ENCODE data around the gene PATJ. TPM values are rescaled to one million over a fixed set of nuclear protein-coding genes. Genes with fewer than 3 reads are reported as not detected.

The PATJ gene
- total RNA-seq, 1 donor from 2014 or later = 30.0 TPM

- DNase-seq (ENCODE audit: low spot score) (no peak), ATAC-seq (no peak)
- intact Hi-C loops (cut with DNase I) = no loop called here
Observed at GRCh38 chr1:62057230-62057629, 314.9 kb downstream of the PATJ start.

GRCh38 chr1:62057641-62058290 is 315.5 kb downstream of the PATJ start:
- ATAC-seq = no peak
- intact Hi-C loops (cut with DNase I) = no loop called here
- no peak for DNase-seq (ENCODE audit: low spot score)

- ATAC-seq = no peak
- intact Hi-C loops (cut with DNase I) = no loop called here
- DNase-seq (ENCODE audit: low spot score) = no peak
Observed at GRCh38 chr1:62058956-62059355, 316.7 kb downstream of the PATJ start.

- intact Hi-C loops (cut with DNase I) = no loop called here
- no peak for ATAC-seq
- no peak for DNase-seq (ENCODE audit: low spot score)
Observed at GRCh38 chr1:62062087-62062486, 319.8 kb downstream of the PATJ start.

GRCh38 chr1:62064829-62065407 is 322.6 kb downstream of the PATJ start:
- ATAC-seq = no peak
- DNase-seq (ENCODE audit: low spot score) = no peak
- intact Hi-C loops (cut with DNase I) = no loop called here

- DNase-seq (ENCODE audit: low spot score) (no peak), ATAC-seq (no peak)
- intact Hi-C loops (cut with DNase I) = no loop called here
Observed at GRCh38 chr1:62066713-62067112, 324.4 kb downstream of the PATJ start.

- intact Hi-C loops (cut with DNase I) = no loop called here
- DNase-seq (ENCODE audit: low spot score) (no peak), ATAC-seq (peak; percentile 73)
Observed at GRCh38 chr1:62068416-62068843, 326.1 kb downstream of the PATJ start.

GRCh38 chr1:62068978-62069377 is 326.7 kb downstream of the PATJ start:
- peak; percentile 96 for ATAC-seq
- intact Hi-C loops (cut with DNase I) = no loop called here
- DNase-seq (ENCODE audit: low spot score) = no peak

GRCh38 chr1:62070384-62071011 is 328.2 kb downstream of the PATJ start:
- ATAC-seq (no peak), DNase-seq (ENCODE audit: low spot score) (no peak)
- intact Hi-C loops (cut with DNase I) = no loop called here

GRCh38 chr1:62071695-62072094 is 329.4 kb downstream of the PATJ start:
- DNase-seq (ENCODE audit: low spot score) (no peak), ATAC-seq (no peak)
- intact Hi-C loops (cut with DNase I) = no loop called here

GRCh38 chr1:62076286-62076685 is 334.0 kb downstream of the PATJ start:
- intact Hi-C loops (cut with DNase I) = no loop called here
- ATAC-seq (no peak), DNase-seq (ENCODE audit: low spot score) (no peak)

GRCh38 chr1:62077821-62078220 is 335.5 kb downstream of the PATJ start:
- ATAC-seq = peak; percentile 22
- intact Hi-C loops (cut with DNase I) = no loop called here
- DNase-seq (ENCODE audit: low spot score) = no peak

GRCh38 chr1:62082456-62083363 is 340.4 kb downstream of the PATJ start:
- intact Hi-C loops (cut with DNase I) = no loop called here
- peak; percentile 70 for ATAC-seq

GRCh38 chr1:62084310-62084890 is 342.1 kb downstream of the PATJ start:
- no peak for ATAC-seq
- no peak for DNase-seq (ENCODE audit: low spot score)
- intact Hi-C loops (cut with DNase I) = no loop called here

More at GRCh38 chr1:62082456-62083363, 340.4 kb downstream of the PATJ start:
- DNase-seq (ENCODE audit: low spot score) = peak; percentile 63

- no peak for ATAC-seq
- intact Hi-C loops (cut with DNase I) = no loop called here
- no peak for DNase-seq (ENCODE audit: low spot score)
Observed at GRCh38 chr1:62088439-62088838, 346.2 kb downstream of the PATJ start.

- ATAC-seq = no peak
- no peak for DNase-seq (ENCODE audit: low spot score)
- intact Hi-C loops (cut with DNase I) = no loop called here
Observed at GRCh38 chr1:62089570-62089969, 347.3 kb downstream of the PATJ start.

GRCh38 chr1:62090016-62090415 is 347.7 kb downstream of the PATJ start:
- DNase-seq (ENCODE audit: low spot score) (no peak), ATAC-seq (no peak)
- intact Hi-C loops (cut with DNase I) = no loop called here

- DNase-seq (ENCODE audit: low spot score) (no peak), ATAC-seq (peak; percentile 45)
- intact Hi-C loops (cut with DNase I) = no loop called here
Observed at GRCh38 chr1:62092110-62092509, 349.8 kb downstream of the PATJ start.

GRCh38 chr1:62093261-62093660 is 351.0 kb downstream of the PATJ start:
- DNase-seq (ENCODE audit: low spot score) = no peak
- no peak for ATAC-seq
- intact Hi-C loops (cut with DNase I) = no loop called here

All from sciatic nerve (tissue), 2 donors.